GM19463 (cell line): ENCODE results near the gene MCM3.

ENCODE experiments used
- ATAC-seq: cut with Tn5 transposase; IDR thresholded peaks from one replicate; pipeline ENCODE4 v1.9.1; 2021; ENCODE audit warnings: mild to moderate bottlenecking, moderate library complexity; ENCODE audit not compliant: unreplicated experiment

Gene MCM3

GRCh38 chr6:52303178-52303577, 18.6 kb upstream of the MCM3 start:
- ATAC-seq = no peak

GRCh38 chr6:52301326-52301725, 16.8 kb upstream of the MCM3 start:
- no peak for ATAC-seq

GRCh38 chr6:52300489-52300931, 16.0 kb upstream of the MCM3 start:
- ATAC-seq = no peak

- no peak for ATAC-seq
Measured at GRCh38 chr6:52299653-52300052, 15.1 kb upstream of the MCM3 start.

GRCh38 chr6:52297433-52297832, 12.9 kb upstream of the MCM3 start:
- peak; percentile 40 for ATAC-seq

- no peak for ATAC-seq
Measured at GRCh38 chr6:52293067-52293466, 8.5 kb upstream of the MCM3 start.

GRCh38 chr6:52288841-52289240, 4.3 kb upstream of the MCM3 start:
- ATAC-seq = no peak

- no peak for ATAC-seq
Measured at GRCh38 chr6:52288216-52288615, 3.7 kb upstream of the MCM3 start.

- ATAC-seq = no peak
Measured at GRCh38 chr6:52286798-52287432, 2.4 kb upstream of the MCM3 start.

GRCh38 chr6:52285177-52286068, 881 bp upstream of the MCM3 start:
- ATAC-seq = no peak

GRCh38 chr6:52284131-52284459, 447 bp downstream of the MCM3 start:
- no peak for ATAC-seq

GRCh38 chr6:52283111-52283510, 1.4 kb downstream of the MCM3 start:
- ATAC-seq = no peak

- ATAC-seq = no peak
Measured at GRCh38 chr6:52276130-52276529, 8.4 kb downstream of the MCM3 start.

- ATAC-seq = no peak
Measured at GRCh38 chr6:52271852-52272460, 12.6 kb downstream of the MCM3 start.

- ATAC-seq = peak; percentile 74
Measured at GRCh38 chr6:52263709-52264540, 20.6 kb downstream of the MCM3 start.

- ATAC-seq = no peak
Measured at GRCh38 chr6:52262620-52263344, 21.8 kb downstream of the MCM3 start.

GRCh38 chr6:52261229-52261628, 23.3 kb downstream of the MCM3 start:
- no peak for ATAC-seq

- ATAC-seq = no peak
Measured at GRCh38 chr6:52260634-52261033, 23.9 kb downstream of the MCM3 start.

- ATAC-seq = no peak
Measured at GRCh38 chr6:52255434-52255833, 29.1 kb downstream of the MCM3 start.

GRCh38 chr6:52254731-52255378, 29.7 kb downstream of the MCM3 start:
- no peak for ATAC-seq
